HCT116 (cell line): ENCODE results near the gene MMP21. TPM values are rescaled to one million over a fixed set of nuclear protein-coding genes. Genes with fewer than 3 reads are reported as not detected.

Experiments used
- ATAC-seq: fragments of 200-7000 bp; cut with Tn5 transposase; 2 replicates; pipeline ENCODE4 v1.9.1; 2020; ENCODE audit warnings: mild to moderate bottlenecking, moderate library complexity
- BruUV-seq: library from RNA; stranded (reverse); fragments of 400-500 nt; replicated peaks from 2 replicates; lab custom pipeline; 2021; lab: Mats Ljungman, UMichigan
- CTCF ChIA-PET: fragments of 300-600 bp; sonication (Branson Sonifier 250); formaldehyde crosslinking; loops from one replicate; lab custom pipeline; 2021; ENCODE audit warnings: antibody characterized with exemption; lab: Charles Lee
- POLR2A ChIA-PET: fragments of 300-600, 350-600 bp; sonication (Branson Sonifier 250); formaldehyde crosslinking; loops from one replicate; lab custom pipeline; 2021; ENCODE audit warnings: antibody characterized with exemption; lab: Charles Lee
- RAD21 ChIA-PET, 2 experiments: fragments of 300-600 bp; sonication (Branson Sonifier 250); formaldehyde crosslinking; loops; one replicate each; lab custom pipeline; 2023; ENCODE audit warnings: low total read pairs in 2 of 2; ENCODE audit not compliant: uncharacterized antibody in 2 of 2, unreplicated experiment in 2 of 2, low non-redundant PET in 1 of 2; lab: Charles Lee
- DNase-seq: peaks from one replicate; pipeline ENCODE4 v3.0.0-alpha.2; 2010; ENCODE audit warnings: low read depth, low spot score
- H2AFZ ChIP-seq: fragments of 200-600 bp; shearing (Covaris generic), sonication (generic); 2 replicates; pipeline ENCODE4 v1.6.1; 2017; ENCODE audit warnings: low read depth, mixed run types, mixed read lengths, antibody characterized with exemption, low read length; ENCODE audit not compliant: poor library complexity, severe bottlenecking
- H3K27ac ChIP-seq: 2 replicates; pipeline ENCODE4 v1.5.1; 2012; ENCODE audit warnings: low read depth, low read length
- H3K27me3 ChIP-seq: fragments of 200-600 bp; sonication (generic); 2 replicates; pipeline ENCODE4 v1.6.1; 2016; ENCODE audit warnings: mixed run types, low read length, mixed read lengths; ENCODE audit not compliant: insufficient read depth
- H3K36me3 ChIP-seq, 2 experiments: fragments of 200-500 bp in 1 of 2; fragments of 200-600 bp in 1 of 2; sonication (Bioruptor generic) in 1 of 2; sonication (generic) in 1 of 2; 2 replicates each; pipeline versions ENCODE4 v1.5.1 to v1.6.1; 2014 to 2016; ENCODE audit warnings: low read length in 2 of 2, inconsistent platforms in 1 of 2, mixed read lengths in 1 of 2, mixed run types in 1 of 2; ENCODE audit not compliant: insufficient read depth in 2 of 2, control insufficient read depth in 1 of 2
- H3K4me1 ChIP-seq, 2 experiments: fragments of 200-600 bp in 1 of 2; sonication (generic) in 1 of 2; 2 replicates each; pipeline versions ENCODE4 v1.5.1 to v1.6.1; 2012 to 2017; ENCODE audit warnings: low read length in 2 of 2, inconsistent platforms in 1 of 2, mild to moderate bottlenecking in 1 of 2, mixed read lengths in 1 of 2, mixed run types in 1 of 2, moderate library complexity in 1 of 2; ENCODE audit not compliant: insufficient read depth in 2 of 2, control insufficient read depth in 1 of 2
- H3K4me2 ChIP-seq: fragments of 200-600 bp; sonication (generic); 2 replicates; pipeline ENCODE4 v1.6.1; 2017; ENCODE audit warnings: mixed run types, low read length, mixed read lengths
- H3K4me3 ChIP-seq, 2 experiments: fragments of 200-600 bp in 1 of 2; sonication (generic) in 1 of 2; replicated peaks in 1 of 2; 2 replicates each; pipeline ENCODE4 v1.5.1; 2011 to 2016; ENCODE audit warnings: low read length in 2 of 2, control low read depth in 1 of 2, low read depth in 1 of 2, mild to moderate bottlenecking in 1 of 2, mixed read lengths in 1 of 2, mixed run types in 1 of 2
- H3K79me2 ChIP-seq: fragments of 200-600 bp; sonication (generic); 2 replicates; pipeline ENCODE4 v1.6.1; 2017; ENCODE audit warnings: mild to moderate bottlenecking, mixed run types, low read length, moderate library complexity, mixed read lengths; ENCODE audit not compliant: insufficient read depth
- H3K9ac ChIP-seq: fragments of 200-600 bp; sonication (generic); 2 replicates; pipeline ENCODE4 v1.6.1; 2016; ENCODE audit warnings: low read length, mixed read lengths
- H3K9me2 ChIP-seq: fragments of 200-600 bp; sonication (generic), shearing (Covaris generic); 2 replicates; pipeline ENCODE4 v1.6.1; 2017; ENCODE audit warnings: mixed run types, mild to moderate bottlenecking, moderate library complexity; ENCODE audit not compliant: insufficient read depth
- H3K9me3 ChIP-seq, 2 experiments: fragments of 200-500 bp in 1 of 2; fragments of 200-600 bp in 1 of 2; sonication (Bioruptor generic) in 1 of 2; sonication (generic) in 1 of 2; 2 replicates each; pipeline ENCODE4 v1.6.1; 2014 to 2017; ENCODE audit warnings: low read length in 2 of 2, mixed read lengths in 2 of 2, inconsistent platforms in 1 of 2, low read depth in 1 of 2, mild to moderate bottlenecking in 1 of 2, mixed run types in 1 of 2, moderate library complexity in 1 of 2; ENCODE audit not compliant: control insufficient read depth in 1 of 2, insufficient read depth in 1 of 2
- H4K20me1 ChIP-seq: fragments of 200-600 bp; sonication (generic), shearing (Covaris generic); 2 replicates; pipeline ENCODE4 v1.6.1; 2017; ENCODE audit warnings: mixed run types, mild to moderate bottlenecking, moderate library complexity; ENCODE audit not compliant: insufficient read depth
- ELF1 ChIP-seq: IDR thresholded peaks from 2 replicates; pipeline ENCODE4 v1.6.1; 2012; ENCODE audit warnings: low read depth, borderline replicate concordance
- POLR2AphosphoS5 ChIP-seq: IDR thresholded peaks from 2 replicates; pipeline ENCODE4 v1.6.1; 2011; ENCODE audit warnings: mild to moderate bottlenecking, low read depth, low read length, moderate library complexity
- RAD21 ChIP-seq: IDR thresholded peaks from 2 replicates; pipeline ENCODE4 v1.6.1; 2012; ENCODE audit warnings: low read depth, mild to moderate bottlenecking
- REST ChIP-seq: IDR thresholded peaks from 2 replicates; pipeline ENCODE4 v1.6.1; 2012; ENCODE audit warnings: low read depth
- ZFX ChIP-seq: fragments of 450-650 bp; IDR thresholded peaks from 2 replicates; pipeline ENCODE4 v1.6.1; 2017
- intact Hi-C: fragments of 100-400 bp; cut with micrococcal nuclease; formaldehyde crosslinking; loops from 2 replicates; pipeline ENCODE4 v1.10.0; 2022
- total RNA-seq: library from RNA; stranded (reverse); gene quantifications from one replicate; pipeline ENCODE4 v1.2.1, GENCODE V29; 2021; ENCODE audit not compliant: unreplicated experiment
- TF ChIP-seq, protein P1 (sequence below): IDR thresholded peaks from 2 replicates; pipeline ENCODE4 v1.6.1; 2011; ENCODE audit warnings: mild to moderate bottlenecking, low read length, moderate library complexity; ENCODE audit not compliant: insufficient replicate concordance; ENCODE audit errors: extremely low read depth

MMP21 gene
- total RNA-seq, 1 experiment from 2014 or later = not detected

GRCh38 chr10:125721035-125721434 is 54.6 kb downstream of the MMP21 start (continued):
- TF ChIP-seq, protein P1, sequence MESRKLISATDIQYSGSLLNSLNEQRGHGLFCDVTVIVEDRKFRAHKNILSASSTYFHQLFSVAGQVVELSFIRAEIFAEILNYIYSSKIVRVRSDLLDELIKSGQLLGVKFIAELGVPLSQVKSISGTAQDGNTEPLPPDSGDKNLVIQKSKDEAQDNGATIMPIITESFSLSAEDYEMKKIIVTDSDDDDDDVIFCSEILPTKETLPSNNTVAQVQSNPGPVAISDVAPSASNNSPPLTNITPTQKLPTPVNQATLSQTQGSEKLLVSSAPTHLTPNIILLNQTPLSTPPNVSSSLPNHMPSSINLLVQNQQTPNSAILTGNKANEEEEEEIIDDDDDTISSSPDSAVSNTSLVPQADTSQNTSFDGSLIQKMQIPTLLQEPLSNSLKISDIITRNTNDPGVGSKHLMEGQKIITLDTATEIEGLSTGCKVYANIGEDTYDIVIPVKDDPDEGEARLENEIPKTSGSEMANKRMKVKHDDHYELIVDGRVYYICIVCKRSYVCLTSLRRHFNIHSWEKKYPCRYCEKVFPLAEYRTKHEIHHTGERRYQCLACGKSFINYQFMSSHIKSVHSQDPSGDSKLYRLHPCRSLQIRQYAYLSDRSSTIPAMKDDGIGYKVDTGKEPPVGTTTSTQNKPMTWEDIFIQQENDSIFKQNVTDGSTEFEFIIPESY = no peak
- TF ChIP-seq POLR2AphosphoS5 (no peak), RAD21 (no peak), ELF1 (no peak)

- Histone ChIP-seq H3K36me3 (peaks cover 37 to 39% of the 10 kb centered on the region in 2 experiments), H3K9me3 (no peaks in the 10 kb centered on the region), H3K79me2 (peaks cover 44% of the 10 kb centered on the region), H3K27ac (peak overlapping the region; percentile 78), H3K9me2 (no peaks in the 10 kb centered on the region), H3K4me3 (peak overlapping the region; percentile 87 to 99)
- CTCF ChIA-PET = no interaction called here
- BruUV-seq = TSS peak; percentile 46
- intact Hi-C loops = no loop called here
- ATAC-seq (no peak), DNase-seq (no peak)
- no peak for TF ChIP-seq REST
- peak; percentile 36; the same call in 1 of the 2 replicates for TF ChIP-seq ZFX
- TF ChIP-seq, all 23 proteins: peak for 1
- Histone ChIP-seq H3K4me2 (peak overlapping the region; percentile 86), H3K9ac (peak overlapping the region; percentile 85), H3K27me3 (no peaks in the 10 kb centered on the region), H4K20me1 (no peaks in the 10 kb centered on the region), H2AFZ (no peak overlapping the region), H3K4me1 (peaks cover 12 to 20% of the 10 kb centered on the region in 2 experiments)
- RAD21 ChIA-PET = no interaction called here
- POLR2A ChIA-PET = interaction anchor here (0.9 to 1.3 kb wide), 5 partner anchors 9 to 58 kb away, joined by 4 to 9 read pairs (median 4); no protein-coding TSS in a partner anchor
These were observed 55.6 kb downstream of the MMP21 start for GRCh38 chr10:125720002-125720382.
